ENCODE measurements around the gene KBTBD13. TPM values are rescaled to one million over a fixed set of nuclear protein-coding genes. Genes with fewer than 3 reads are reported as not detected.
"Not testable (repeated sequence)": the region's sequence is repeated elsewhere in the genome, so short reads cannot be mapped to it uniquely, and the experiment has no call there.

The KBTBD13 gene
- total and polyA plus RNA-seq, 2 donors: 0.19 to 0.32 TPM

GRCh38 chr15:65094294-65094995, 17.9 kb downstream of the KBTBD13 start:
- H3K4me3 ChIP-seq (ENCODE audit: low read depth, low read length): no peak overlapping the region
- DNase-seq (ENCODE audit: extremely low spot score): no peak
- WGBS: 63% methylated on average over 14 of the region's 14 CpGs
- no peak overlapping the region for H3K27ac ChIP-seq (ENCODE audit: low read depth)
- no peaks in the 10 kb centered on the region for H3K4me1 ChIP-seq (ENCODE audit: insufficient read depth)
- H3K36me3 ChIP-seq (ENCODE audit: insufficient read depth): peaks cover 2% of the 10 kb centered on the region

- DNase-seq (ENCODE audit: extremely low spot score): no peak
- Histone ChIP-seq H3K4me1 (ENCODE audit: insufficient read depth) (no peaks in the 10 kb centered on the region), H3K36me3 (ENCODE audit: insufficient read depth) (peaks cover 2% of the 10 kb centered on the region), H3K27ac (ENCODE audit: low read depth) (no peak overlapping the region), H3K4me3 (ENCODE audit: low read depth, low read length) (no peak overlapping the region)
- WGBS: 42% methylated on average over 5 of the region's 5 CpGs
Measured at GRCh38 chr15:65095011-65095746, 18.6 kb downstream of the KBTBD13 start.

- WGBS: 72% methylated on average over 6 of the region's 6 CpGs
- Histone ChIP-seq H3K4me1 (ENCODE audit: insufficient read depth) (no peaks in the 10 kb centered on the region), H3K4me3 (ENCODE audit: low read depth, low read length) (no peak overlapping the region), H3K36me3 (ENCODE audit: insufficient read depth) (peaks cover 2% of the 10 kb centered on the region), H3K27ac (ENCODE audit: low read depth) (no peak overlapping the region)
- no peak for DNase-seq (ENCODE audit: extremely low spot score)
Measured at GRCh38 chr15:65095747-65096104, 19.2 kb downstream of the KBTBD13 start.

DNA sequence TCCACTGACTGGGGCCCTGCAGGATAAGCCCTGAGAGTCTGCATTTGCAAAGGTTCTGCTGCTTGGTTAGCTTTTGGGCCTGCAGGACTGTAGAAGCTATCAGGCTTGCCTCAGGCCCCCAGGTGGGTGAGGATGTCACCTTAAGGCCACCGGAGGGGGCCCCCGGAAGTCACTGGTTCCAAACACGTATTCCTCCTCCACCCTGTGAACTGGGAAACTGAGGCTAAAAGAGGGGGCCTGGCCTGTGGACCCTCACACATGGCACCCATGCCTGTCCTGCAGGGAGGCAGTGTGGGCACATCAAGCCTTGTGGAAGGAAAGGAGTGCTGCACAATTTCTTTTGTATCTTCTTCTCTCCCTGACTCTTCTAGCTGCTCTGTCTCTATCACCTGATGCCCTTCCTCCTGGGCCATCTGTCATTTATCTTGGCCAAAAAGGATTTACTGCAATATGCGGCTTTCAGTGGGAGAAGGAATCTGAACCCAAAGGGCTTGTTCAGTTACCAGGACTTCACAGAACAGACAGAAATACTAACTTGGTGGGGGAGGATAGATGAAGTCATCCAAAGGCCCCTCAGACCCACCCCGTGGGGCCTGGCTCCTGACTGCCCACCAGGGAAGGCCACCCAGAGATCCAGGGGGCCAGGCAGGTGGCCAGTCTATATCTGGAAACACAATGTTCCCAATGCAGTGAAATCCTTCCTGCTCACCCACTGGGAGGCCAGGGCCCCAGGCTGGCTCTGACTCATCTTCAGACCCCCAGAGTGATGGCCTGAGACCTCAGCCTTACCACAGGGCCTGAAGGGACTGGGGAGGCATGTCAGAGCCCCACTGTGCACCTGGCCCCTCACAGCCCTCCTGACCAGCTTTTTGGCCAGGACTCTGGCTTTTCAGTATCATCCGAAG, 20.2 kb downstream of the KBTBD13 start:
- Histone ChIP-seq H3K4me1 (ENCODE audit: insufficient read depth) (no peaks in the 10 kb centered on the region), H3K36me3 (ENCODE audit: insufficient read depth) (peaks cover 2% of the 10 kb centered on the region), H3K4me3 (ENCODE audit: low read depth, low read length) (no peak overlapping the region), H3K27ac (ENCODE audit: low read depth) (no peak overlapping the region)
- WGBS: 81% methylated on average over 6 of the region's 6 CpGs
- no peak for DNase-seq (ENCODE audit: extremely low spot score)

DNA sequence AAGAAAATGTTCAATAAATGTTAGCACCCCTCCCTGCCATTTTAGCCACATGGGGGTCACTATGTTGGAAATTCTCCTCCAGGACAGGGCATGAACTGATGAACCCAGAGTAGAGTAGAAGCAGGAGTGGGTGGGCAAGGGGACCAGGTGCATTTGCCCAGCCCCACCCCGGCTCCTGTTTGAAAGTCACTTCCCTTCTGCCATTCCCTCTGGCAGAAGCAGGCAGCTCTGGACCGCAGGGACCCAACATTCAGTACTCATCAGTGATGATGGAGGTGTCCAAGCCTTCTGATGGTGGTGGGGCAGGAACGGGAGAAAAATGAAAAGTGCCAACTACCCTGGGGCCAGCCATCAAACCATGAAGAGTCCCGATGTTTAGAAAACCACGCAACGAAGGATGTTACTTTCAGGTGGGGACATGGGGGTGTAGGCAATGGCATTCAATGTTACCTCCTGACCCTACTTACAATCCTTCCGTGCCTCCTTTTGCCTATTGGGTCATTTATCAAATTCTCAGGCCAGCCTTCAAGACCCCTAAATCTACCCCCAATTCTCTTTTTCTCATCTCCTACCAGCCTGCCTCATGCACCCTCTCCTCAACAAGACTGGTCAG, 21.2 kb downstream of the KBTBD13 start:
- H3K4me3 ChIP-seq (ENCODE audit: low read depth, low read length): no peak overlapping the region
- peaks cover 5% of the 10 kb centered on the region for H3K36me3 ChIP-seq (ENCODE audit: insufficient read depth)
- no peaks in the 10 kb centered on the region for H3K4me1 ChIP-seq (ENCODE audit: insufficient read depth)
- H3K27ac ChIP-seq (ENCODE audit: low read depth): no peak overlapping the region
- DNase-seq (ENCODE audit: extremely low spot score): no peak
- 97% methylated on average over 7 of the region's 7 CpGs for WGBS

- Histone ChIP-seq H3K27ac (ENCODE audit: low read depth) (no peak overlapping the region), H3K36me3 (ENCODE audit: insufficient read depth) (peaks cover 5% of the 10 kb centered on the region), H3K4me3 (ENCODE audit: low read depth, low read length) (no peak overlapping the region), H3K4me1 (ENCODE audit: insufficient read depth) (no peaks in the 10 kb centered on the region)
- 97% methylated on average over 5 of the region's 5 CpGs for WGBS
- DNase-seq (ENCODE audit: extremely low spot score): no peak
Measured at GRCh38 chr15:65099336-65099735, 22.8 kb downstream of the KBTBD13 start.

- not testable (repeated sequence) for DNase-seq (ENCODE audit: extremely low spot score); H3K36me3 ChIP-seq (ENCODE audit: insufficient read depth); H3K4me1 ChIP-seq (ENCODE audit: insufficient read depth); H3K27ac ChIP-seq (ENCODE audit: low read depth); H3K4me3 ChIP-seq (ENCODE audit: low read depth, low read length)
- 94% methylated on average over 10 of the region's 10 CpGs for WGBS
Measured at GRCh38 chr15:65099801-65100200, 23.3 kb downstream of the KBTBD13 start.

- Histone ChIP-seq H3K4me1 (ENCODE audit: insufficient read depth) (no peaks in the 10 kb centered on the region), H3K27ac (ENCODE audit: low read depth) (no peak overlapping the region), H3K36me3 (ENCODE audit: insufficient read depth) (peaks cover 5% of the 10 kb centered on the region), H3K4me3 (ENCODE audit: low read depth, low read length) (no peak overlapping the region)
- no peak for DNase-seq (ENCODE audit: extremely low spot score)
- 84% methylated on average over 7 of the region's 7 CpGs for WGBS
Measured at GRCh38 chr15:65100442-65100841, 23.9 kb downstream of the KBTBD13 start.

- 37% methylated on average over 9 of the region's 9 CpGs for WGBS
- Histone ChIP-seq H3K27ac (ENCODE audit: low read depth) (no peak overlapping the region), H3K36me3 (ENCODE audit: insufficient read depth) (peaks cover 5% of the 10 kb centered on the region), H3K4me3 (ENCODE audit: low read depth, low read length) (peak overlapping the region; percentile 8), H3K4me1 (ENCODE audit: insufficient read depth) (no peaks in the 10 kb centered on the region)
- DNase-seq (ENCODE audit: extremely low spot score): peak; percentile 59
Measured at GRCh38 chr15:65101411-65101890, 24.9 kb downstream of the KBTBD13 start.

DNA sequence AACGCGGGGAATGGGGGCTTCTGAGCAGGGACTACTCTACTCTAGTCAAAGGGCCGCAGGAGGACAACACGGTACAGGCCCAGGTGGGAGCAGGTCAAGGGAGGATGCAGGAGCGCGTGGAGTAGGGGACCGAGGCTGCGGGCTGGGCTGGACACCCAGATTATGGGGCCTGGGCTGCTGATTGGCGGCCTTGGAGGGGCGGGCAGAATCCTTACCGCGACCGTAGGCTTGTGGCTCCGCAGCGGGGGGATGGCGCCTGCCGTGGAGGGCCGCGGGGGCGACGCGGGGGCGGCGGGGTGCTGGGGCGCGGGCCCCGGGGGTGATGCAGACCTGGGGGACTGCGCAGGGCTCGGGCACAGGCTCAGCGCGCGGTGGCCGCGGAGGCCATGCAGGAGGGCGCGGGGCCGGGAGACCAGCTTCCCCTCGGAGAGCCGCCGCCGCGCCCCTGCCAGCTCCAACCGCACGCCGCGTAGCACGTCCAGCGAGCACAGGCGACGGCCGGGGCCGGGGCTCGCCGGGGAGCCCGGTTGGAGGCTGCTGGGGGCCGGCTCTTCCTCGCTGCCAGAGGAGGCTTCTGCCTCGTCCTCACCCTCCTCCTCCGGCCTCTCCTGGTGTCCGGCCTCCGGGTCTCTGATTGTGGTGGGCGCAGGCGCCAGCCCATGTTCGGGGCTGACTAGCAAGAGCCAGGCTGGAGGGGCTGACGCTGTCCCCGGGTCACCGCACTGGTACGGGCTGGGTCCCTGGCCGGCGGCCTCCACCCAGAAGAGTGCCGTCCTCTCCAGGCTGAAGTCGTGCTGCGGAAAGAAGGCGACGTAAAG, 25.6 kb downstream of the KBTBD13 start:
- 64% methylated on average over 75 of the region's 75 CpGs for WGBS
- no peaks in the 10 kb centered on the region for H3K4me1 ChIP-seq (ENCODE audit: insufficient read depth)
- H3K27ac ChIP-seq (ENCODE audit: low read depth): no peak overlapping the region
- H3K36me3 ChIP-seq (ENCODE audit: insufficient read depth): peaks cover 5% of the 10 kb centered on the region
- no peak for DNase-seq (ENCODE audit: extremely low spot score)
- peak overlapping the region; percentile 8 for H3K4me3 ChIP-seq (ENCODE audit: low read depth, low read length)

DNA sequence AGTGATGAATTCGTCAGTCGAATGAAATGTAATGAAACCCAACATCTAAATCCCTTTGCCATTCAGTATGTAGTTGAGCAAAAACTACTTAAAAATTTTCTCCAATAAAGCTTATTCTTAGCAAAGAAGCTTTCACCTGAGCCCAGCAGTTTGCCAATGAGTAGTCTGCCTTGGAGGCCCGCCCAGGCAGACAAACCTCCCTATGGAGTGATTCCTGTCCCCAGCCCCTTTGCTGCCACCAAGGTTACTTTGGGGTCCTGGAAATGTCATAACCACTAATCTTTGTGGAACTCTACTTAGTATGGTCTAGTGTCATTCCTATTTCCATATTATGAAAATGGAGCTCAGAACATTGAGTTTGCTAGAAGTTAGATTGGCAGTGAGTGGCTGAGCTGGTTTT, 26.4 kb downstream of the KBTBD13 start:
- Histone ChIP-seq H3K36me3 (ENCODE audit: insufficient read depth) (peaks cover 5% of the 10 kb centered on the region), H3K27ac (ENCODE audit: low read depth) (no peak overlapping the region), H3K4me3 (ENCODE audit: low read depth, low read length) (no peak overlapping the region), H3K4me1 (ENCODE audit: insufficient read depth) (no peaks in the 10 kb centered on the region)
- no peak for DNase-seq (ENCODE audit: extremely low spot score)
- WGBS: 98% methylated on average over 3 of the region's 3 CpGs

GRCh38 chr15:65105038-65105437, 28.5 kb downstream of the KBTBD13 start:
- Histone ChIP-seq H3K4me1 (ENCODE audit: insufficient read depth) (no peaks in the 10 kb centered on the region), H3K27ac (ENCODE audit: low read depth) (no peak overlapping the region), H3K36me3 (ENCODE audit: insufficient read depth) (peaks cover 3% of the 10 kb centered on the region), H3K4me3 (ENCODE audit: low read depth, low read length) (no peak overlapping the region)
- 93% methylated on average over 5 of the region's 5 CpGs for WGBS
- DNase-seq (ENCODE audit: extremely low spot score): no peak

All from urinary bladder (tissue), 4 donors.